ENCODE data around the gene MAP3K7. TPM values are rescaled to one million over a fixed set of nuclear protein-coding genes. Genes with fewer than 3 reads are reported as not detected.

Gene MAP3K7
- total RNA-seq, 1 donor from 2014 or later: 31.8 TPM

GRCh38 chr6:90485635-90486277, 101.1 kb downstream of the MAP3K7 start:
- Mint-ChIP-seq H3K27ac (ENCODE audit: unreplicated experiment) (no peak overlapping the region), H3K36me3 (ENCODE audit: unreplicated experiment) (no peaks in the 10 kb centered on the region), H3K9me3 (ENCODE audit: unreplicated experiment) (no peaks in the 10 kb centered on the region), H3K4me3 (ENCODE audit: unreplicated experiment) (no peak overlapping the region), H3K27me3 (ENCODE audit: unreplicated experiment) (peaks cover 23% of the 10 kb centered on the region), H3K4me1 (ENCODE audit: unreplicated experiment) (no peaks in the 10 kb centered on the region)
- DNase-seq (ENCODE audit: extremely low spot score, unreplicated experiment): no peak
- TF ChIP-seq CTCF (IDR thresholded peaks at IDR 0.05): no peak

- H3K4me3 Mint-ChIP-seq (ENCODE audit: unreplicated experiment): no peak overlapping the region
- no peaks in the 10 kb centered on the region for H3K9me3 Mint-ChIP-seq (ENCODE audit: unreplicated experiment)
These were observed 102.0 kb downstream of the MAP3K7 start for GRCh38 chr6:90484903-90485302.

GRCh38 chr6:90484385-90484784, 102.5 kb downstream of the MAP3K7 start:
- H3K36me3 Mint-ChIP-seq (ENCODE audit: unreplicated experiment): no peaks in the 10 kb centered on the region
- no peaks in the 10 kb centered on the region for H3K9me3 Mint-ChIP-seq (ENCODE audit: unreplicated experiment)
- no peaks in the 10 kb centered on the region for H3K4me1 Mint-ChIP-seq (ENCODE audit: unreplicated experiment)
- H3K27me3 Mint-ChIP-seq (ENCODE audit: unreplicated experiment): peaks cover 17% of the 10 kb centered on the region
- no peak overlapping the region for H3K4me3 Mint-ChIP-seq (ENCODE audit: unreplicated experiment)
- TF ChIP-seq CTCF (IDR thresholded peaks at IDR 0.05): no peak
- no peak overlapping the region for H3K27ac Mint-ChIP-seq (ENCODE audit: unreplicated experiment)
- DNase-seq (ENCODE audit: extremely low spot score, unreplicated experiment): no peak

More at GRCh38 chr6:90484903-90485302, 102.0 kb downstream of the MAP3K7 start:
- peaks cover 23% of the 10 kb centered on the region for H3K27me3 Mint-ChIP-seq (ENCODE audit: unreplicated experiment)
- no peaks in the 10 kb centered on the region for H3K4me1 Mint-ChIP-seq (ENCODE audit: unreplicated experiment)
- no peak overlapping the region for H3K27ac Mint-ChIP-seq (ENCODE audit: unreplicated experiment)
- no peaks in the 10 kb centered on the region for H3K36me3 Mint-ChIP-seq (ENCODE audit: unreplicated experiment)
- DNase-seq (ENCODE audit: extremely low spot score, unreplicated experiment): no peak
- no peak for TF ChIP-seq CTCF (IDR thresholded peaks at IDR 0.05)

- Mint-ChIP-seq H3K36me3 (ENCODE audit: unreplicated experiment) (no peaks in the 10 kb centered on the region), H3K4me3 (ENCODE audit: unreplicated experiment) (no peak overlapping the region), H3K27me3 (ENCODE audit: unreplicated experiment) (peaks cover 13% of the 10 kb centered on the region), H3K27ac (ENCODE audit: unreplicated experiment) (no peak overlapping the region), H3K9me3 (ENCODE audit: unreplicated experiment) (no peaks in the 10 kb centered on the region), H3K4me1 (ENCODE audit: unreplicated experiment) (peaks cover 3% of the 10 kb centered on the region)
- DNase-seq (ENCODE audit: extremely low spot score, unreplicated experiment): no peak
- no peak for TF ChIP-seq CTCF (IDR thresholded peaks at IDR 0.05)
These were observed 102.9 kb downstream of the MAP3K7 start for GRCh38 chr6:90483956-90484355.

GRCh38 chr6:90483116-90483839, 103.6 kb downstream of the MAP3K7 start:
- H3K27ac Mint-ChIP-seq (ENCODE audit: unreplicated experiment): no peak overlapping the region

More at GRCh38 chr6:90483116-90483839, 103.6 kb downstream of the MAP3K7 start:
- Mint-ChIP-seq H3K36me3 (ENCODE audit: unreplicated experiment) (no peaks in the 10 kb centered on the region), H3K9me3 (ENCODE audit: unreplicated experiment) (no peaks in the 10 kb centered on the region), H3K4me1 (ENCODE audit: unreplicated experiment) (peaks cover 5% of the 10 kb centered on the region), H3K4me3 (ENCODE audit: unreplicated experiment) (no peak overlapping the region), H3K27me3 (ENCODE audit: unreplicated experiment) (peaks cover 13% of the 10 kb centered on the region)
- no peak for TF ChIP-seq CTCF (IDR thresholded peaks at IDR 0.05)
- DNase-seq (ENCODE audit: extremely low spot score, unreplicated experiment): no peak
